ENCODE results near the gene COPB1.

The COPB1 gene

DNA sequence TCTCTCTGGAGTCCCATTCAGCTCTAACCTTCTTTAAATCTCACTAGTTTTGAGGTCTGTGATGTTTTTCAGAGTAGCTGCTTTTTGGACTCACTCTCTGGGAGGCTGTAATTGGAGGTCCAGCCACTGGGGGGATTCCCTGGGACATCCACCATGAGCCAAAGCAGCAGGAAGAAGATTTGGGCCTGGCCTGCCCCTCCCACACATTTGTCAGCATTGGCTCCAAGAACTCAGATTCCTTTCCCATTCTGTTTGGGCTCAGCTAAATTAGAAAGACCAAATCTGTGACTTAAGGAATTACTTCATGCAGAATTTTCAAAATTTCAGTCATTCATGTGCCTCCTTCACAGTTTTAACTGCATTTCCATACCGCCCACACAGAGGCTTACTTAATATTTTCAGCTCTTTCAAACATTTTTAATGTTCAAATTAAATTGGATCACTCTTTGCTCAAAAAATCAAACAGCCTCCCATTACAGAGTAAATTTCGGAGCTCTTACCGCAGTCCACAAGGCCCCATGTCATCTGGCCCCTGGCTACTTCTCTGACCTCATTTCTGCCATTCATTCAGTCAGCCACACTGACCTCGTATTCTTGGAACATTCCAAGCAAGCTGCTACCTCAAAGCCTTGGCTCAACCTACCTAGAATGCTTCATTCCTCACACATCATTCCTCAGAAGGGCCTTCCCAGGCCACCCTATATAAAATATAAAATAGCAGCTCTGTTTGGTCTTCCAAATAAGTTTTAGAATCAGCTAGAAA lies 86.1 kb downstream of the COPB1 start:
- in situ Hi-C loops (cut with HindIII; ENCODE audit: low pct_ligation_motif_present, low pct_unique_long_range_greater_than_20kb, low sequenced_read_pairs), result no loop called here

GRCh38 chr11:14411818-14412217 lies 87.8 kb downstream of the COPB1 start:
- DNase-seq, result no peak
- in situ Hi-C loops (cut with HindIII; ENCODE audit: low pct_ligation_motif_present, low pct_unique_long_range_greater_than_20kb, low sequenced_read_pairs), result no loop called here

More for the DNA sequence above, 86.1 kb downstream of the COPB1 start:
- DNase-seq, result peak; percentile 20

DNA sequence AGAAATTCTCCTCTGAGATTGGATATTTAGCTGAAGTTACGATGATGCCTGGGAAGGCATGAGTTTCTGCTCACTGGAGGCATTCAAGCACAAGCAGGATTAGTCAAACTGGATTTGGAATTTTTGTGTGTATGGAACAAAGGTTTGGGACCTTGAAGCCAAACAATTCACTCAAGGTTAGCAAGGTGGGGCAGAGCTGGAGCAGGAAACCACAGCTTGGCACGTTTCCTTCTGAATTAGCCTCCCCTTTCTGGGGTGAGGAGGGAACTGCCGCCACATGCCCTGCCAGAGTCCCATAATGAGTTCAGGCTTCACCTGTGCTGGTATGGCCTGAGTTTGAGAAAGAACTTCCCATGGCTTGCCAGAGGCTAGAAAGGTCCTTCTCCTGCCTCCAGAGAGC lies 89.7 kb downstream of the COPB1 start:
- no peak for DNase-seq
- in situ Hi-C loops (cut with HindIII; ENCODE audit: low pct_ligation_motif_present, low pct_unique_long_range_greater_than_20kb, low sequenced_read_pairs), result no loop called here

DNA sequence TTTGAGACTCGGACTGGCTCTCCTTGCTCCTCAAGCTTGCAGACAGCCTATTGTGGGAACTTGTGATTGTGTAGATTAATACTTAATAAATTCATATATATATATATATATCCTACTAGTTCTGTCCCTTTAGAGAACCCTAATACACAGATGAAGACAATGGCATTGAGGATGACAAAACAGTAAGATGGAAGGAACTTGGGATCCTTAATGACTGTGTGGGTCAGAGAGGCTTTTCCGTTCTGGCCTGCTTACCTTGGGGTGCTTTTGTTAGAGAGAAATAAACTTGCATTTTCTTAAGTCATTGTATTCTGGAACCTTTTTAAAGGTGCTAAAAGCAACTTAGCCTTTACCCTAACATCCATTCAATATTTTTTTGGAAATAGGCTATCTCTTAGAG lies 91.0 kb downstream of the COPB1 start:
- in situ Hi-C loops (cut with HindIII; ENCODE audit: low pct_ligation_motif_present, low pct_unique_long_range_greater_than_20kb, low sequenced_read_pairs), result no loop called here
- no peak for DNase-seq

Measured in ACHN (cell line).